Thyroid gland (tissue), 4 donors: ENCODE results near the gene PLD4.

Experiments used
- POLR2A ChIP-seq, 2 donors: fragments of 450-650 bp; IDR thresholded peaks; one replicate each; pipeline ENCODE4 v1.6.1; 2017; ENCODE audit warnings: antibody characterized with exemption in 2 of 2, mild to moderate bottlenecking in 2 of 2, moderate library complexity in 1 of 2
- TF ChIP-seq, protein P1 (sequence below), 6 experiments: fragments of 200-600 bp in 3 of 6; fragments of 450-650 bp in 3 of 6; sonication (generic) in 3 of 6; IDR thresholded peaks; one replicate each; pipeline ENCODE4 v1.5.1; 2016 to 2019; ENCODE audit warnings: antibody characterized with exemption in 6 of 6, mild to moderate bottlenecking in 2 of 6, inconsistent platforms in 1 of 6, moderate library complexity in 1 of 6

- no peak for TF ChIP-seq POLR2A (IDR thresholded peaks at IDR 0.05)
- TF ChIP-seq, protein P1, sequence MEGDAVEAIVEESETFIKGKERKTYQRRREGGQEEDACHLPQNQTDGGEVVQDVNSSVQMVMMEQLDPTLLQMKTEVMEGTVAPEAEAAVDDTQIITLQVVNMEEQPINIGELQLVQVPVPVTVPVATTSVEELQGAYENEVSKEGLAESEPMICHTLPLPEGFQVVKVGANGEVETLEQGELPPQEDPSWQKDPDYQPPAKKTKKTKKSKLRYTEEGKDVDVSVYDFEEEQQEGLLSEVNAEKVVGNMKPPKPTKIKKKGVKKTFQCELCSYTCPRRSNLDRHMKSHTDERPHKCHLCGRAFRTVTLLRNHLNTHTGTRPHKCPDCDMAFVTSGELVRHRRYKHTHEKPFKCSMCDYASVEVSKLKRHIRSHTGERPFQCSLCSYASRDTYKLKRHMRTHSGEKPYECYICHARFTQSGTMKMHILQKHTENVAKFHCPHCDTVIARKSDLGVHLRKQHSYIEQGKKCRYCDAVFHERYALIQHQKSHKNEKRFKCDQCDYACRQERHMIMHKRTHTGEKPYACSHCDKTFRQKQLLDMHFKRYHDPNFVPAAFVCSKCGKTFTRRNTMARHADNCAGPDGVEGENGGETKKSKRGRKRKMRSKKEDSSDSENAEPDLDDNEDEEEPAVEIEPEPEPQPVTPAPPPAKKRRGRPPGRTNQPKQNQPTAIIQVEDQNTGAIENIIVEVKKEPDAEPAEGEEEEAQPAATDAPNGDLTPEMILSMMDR (IDR thresholded peaks at IDR 0.05), result no peak
Observed at GRCh38 chr14:104879983-104880565, 44.6 kb upstream of the PLD4 start.
